PC-3 (cell line): ENCODE data around the gene TRIL. TPM values are rescaled to one million over a fixed set of nuclear protein-coding genes. Genes with fewer than 3 reads are reported as not detected.

ENCODE experiments used
- ATAC-seq: fragments of 200-7000 bp; cut with Tn5 transposase; 2 replicates; pipeline ENCODE4 v1.9.1; 2020; ENCODE audit warnings: mild to moderate bottlenecking, moderate library complexity
- BruUV-seq: library from RNA; stranded (reverse); fragments of 400-500 nt; replicated peaks from 2 replicates; lab custom pipeline; 2021; lab: Mats Ljungman, UMichigan
- CTCF ChIA-PET: fragments of 300-600 bp; sonication (Branson Sonifier 250); formaldehyde crosslinking; loops from one replicate; lab custom pipeline; 2022; ENCODE audit warnings: antibody characterized with exemption; lab: Charles Lee
- POLR2A ChIA-PET: fragments of 300-600 bp; sonication (Branson Sonifier 250); formaldehyde crosslinking; loops from one replicate; lab custom pipeline; 2022; ENCODE audit warnings: antibody characterized with exemption; ENCODE audit not compliant: unreplicated experiment; lab: Charles Lee
- DNase-seq: peaks from one replicate; pipeline ENCODE4 v3.0.0-alpha.2; 2015
- H2AFZ ChIP-seq: fragments of 300-600 bp; sonication (generic); 2 replicates; pipeline ENCODE4 v1.6.0; 2016; ENCODE audit warnings: antibody characterized with exemption, low read length
- H3F3A ChIP-seq: fragments of 300-600 bp; sonication (generic); one replicate; pipeline ENCODE4 v1.6.0; 2017; ENCODE audit warnings: antibody characterized with exemption, low read length, control low read depth, mild to moderate bottlenecking; ENCODE audit not compliant: unreplicated experiment
- H3K27ac ChIP-seq: fragments of 300-600 bp; sonication (generic); 2 replicates; pipeline ENCODE4 v1.5.1; 2016; ENCODE audit warnings: mild to moderate bottlenecking, low read length
- H3K27me3 ChIP-seq: fragments of 300-600 bp; sonication (generic); 2 replicates; pipeline ENCODE4 v1.6.1; 2016; ENCODE audit warnings: low read length, mixed read lengths
- H3K36me3 ChIP-seq: fragments of 300-600 bp; sonication (generic); 2 replicates; pipeline ENCODE4 v1.6.1; 2016; ENCODE audit warnings: low read depth, mixed run types, low read length, mixed read lengths
- H3K4me1 ChIP-seq: fragments of 300-600 bp; sonication (generic); 2 replicates; pipeline ENCODE4 v1.5.1; 2016; ENCODE audit warnings: low read length; ENCODE audit not compliant: insufficient read depth
- H3K4me2 ChIP-seq: fragments of 300-600 bp; sonication (generic); 2 replicates; pipeline ENCODE4 v1.6.0; 2016; ENCODE audit warnings: low read length
- H3K4me3 ChIP-seq: fragments of 300-600 bp; sonication (generic); 2 replicates; pipeline ENCODE4 v1.5.1; 2016; ENCODE audit warnings: mild to moderate bottlenecking, low read length, mixed read lengths
- H3K79me2 ChIP-seq: fragments of 300-600 bp; sonication (generic); 2 replicates; pipeline ENCODE4 v1.6.1; 2017; ENCODE audit warnings: low read length, mixed read lengths
- H3K9ac ChIP-seq: fragments of 300-600 bp; sonication (generic); 2 replicates; pipeline ENCODE4 v1.6.0; 2016; ENCODE audit warnings: mild to moderate bottlenecking, low read length
- H3K9me2 ChIP-seq: fragments of 300-600 bp; sonication (generic); replicated peaks from 2 replicates; pipeline ENCODE4 v1.6.1; 2016; ENCODE audit warnings: mixed run types, low read length, mixed read lengths
- H3K9me3 ChIP-seq: fragments of 300-600 bp; sonication (generic); 2 replicates; pipeline ENCODE4 v1.6.1; 2016; ENCODE audit warnings: low read length, mixed read lengths
- H4K20me1 ChIP-seq: fragments of 300-600 bp; sonication (generic); 2 replicates; pipeline ENCODE4 v1.6.1; 2016; ENCODE audit warnings: low read length, mixed read lengths
- CTCF ChIP-seq: fragments of 300-600 bp; sonication (generic); conservative IDR thresholded peaks from 2 replicates; pipeline ENCODE4 v1.5.1; 2017; ENCODE audit warnings: antibody characterized with exemption, low read depth, mild to moderate bottlenecking, low read length
- EZH2 ChIP-seq: fragments of 300-600 bp; sonication (generic); IDR thresholded peaks from one replicate; pipeline ENCODE4 v1.6.1; 2017; ENCODE audit warnings: antibody characterized with exemption, mild to moderate bottlenecking, low read length; ENCODE audit not compliant: unreplicated experiment
- EZH2phosphoT487 ChIP-seq: fragments of 300-600 bp; sonication (generic); IDR thresholded peaks from 2 replicates; pipeline ENCODE4 v1.6.1; 2018; ENCODE audit warnings: mild to moderate bottlenecking, antibody characterized with exemption, low read length, borderline replicate concordance
- intact Hi-C: fragments of 100-400 bp; cut with micrococcal nuclease; formaldehyde crosslinking; loops from 2 replicates; pipeline ENCODE4 v1.9.0; 2023
- total RNA-seq: library from RNA; depleted of rRNA; stranded (reverse); fragments of >200 nt; gene quantifications from 2 replicates; pipeline ENCODE4 v1.2.3, GENCODE V29; 2014

Gene TRIL
- total RNA-seq, 1 experiment from 2014 or later, result 0.29 TPM

DNA sequence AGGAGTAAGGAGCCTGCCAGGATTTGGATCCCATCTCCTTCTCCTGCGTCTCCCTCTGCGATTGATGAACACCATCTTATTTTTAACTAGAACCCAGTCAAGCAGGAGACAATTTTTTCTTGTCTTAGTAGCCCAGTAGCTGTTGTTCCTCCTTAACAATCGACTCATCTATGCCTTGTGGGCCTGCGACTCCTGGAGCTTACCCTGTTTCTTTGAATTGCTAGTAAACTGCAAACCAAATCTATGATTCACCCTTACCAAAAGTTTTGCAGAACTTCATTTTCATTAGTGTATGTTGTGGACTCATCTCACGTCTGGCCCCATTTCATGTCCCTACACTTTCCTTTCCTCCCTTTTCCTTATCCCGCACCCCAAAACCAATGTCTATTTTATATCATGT, 37.7 kb downstream of the TRIL start:
- TF ChIP-seq EZH2phosphoT487 (no peak), CTCF (no peak), EZH2 (no peak)
- no peak overlapping the region for H3K27ac ChIP-seq
- CTCF ChIA-PET, result interaction anchor here (0.6 to 0.7 kb wide), 3 partner anchors 357 to 567 kb away, joined by 3 to 4 read pairs (median 3); no protein-coding TSS in a partner anchor
- no TSS peak for BruUV-seq
- H2AFZ ChIP-seq, result no peak overlapping the region
- no peaks in the 10 kb centered on the region for H3K79me2 ChIP-seq
- no peaks in the 10 kb centered on the region for H3K9me3 ChIP-seq
- H3K4me1 ChIP-seq, result peaks cover 7% of the 10 kb centered on the region; the same call in 1 of the 2 replicates
- no peaks in the 10 kb centered on the region for H3K9me2 ChIP-seq
- no peaks in the 10 kb centered on the region for H3F3A ChIP-seq
- H3K9ac ChIP-seq, result no peak overlapping the region
- no peak overlapping the region for H3K4me3 ChIP-seq
- ATAC-seq, result peak; percentile 58
- no peak overlapping the region for H3K4me2 ChIP-seq
- H3K27me3 ChIP-seq, result no peaks in the 10 kb centered on the region
- peak; percentile 32 for DNase-seq
- H3K36me3 ChIP-seq, result no peaks in the 10 kb centered on the region
- intact Hi-C loops, result loop anchor here (5.0 to 10.0 kb wide), 5 partner anchors 384 to 1144 kb away; no protein-coding TSS in a partner anchor
- H4K20me1 ChIP-seq, result no peaks in the 10 kb centered on the region
- POLR2A ChIA-PET, result no interaction called here

DNA sequence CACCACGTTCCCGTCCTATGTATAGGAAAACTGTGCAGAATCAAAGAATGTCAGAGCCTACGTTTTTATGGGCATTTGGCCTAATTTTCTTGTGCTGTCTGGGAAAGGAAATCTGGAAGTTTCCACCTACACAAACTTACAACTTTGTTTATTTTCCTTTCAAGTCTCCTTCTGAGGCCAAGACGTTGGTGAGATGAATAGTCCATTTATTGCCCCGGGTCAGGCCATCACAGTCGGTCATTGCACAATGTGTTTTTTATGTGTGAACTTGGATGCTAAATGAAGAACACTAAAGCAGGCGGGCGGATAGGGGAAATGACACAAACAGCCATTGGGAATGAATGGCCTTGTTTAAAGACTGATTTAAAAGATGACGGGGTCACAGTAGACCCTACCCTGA, 38.6 kb downstream of the TRIL start:
- Histone ChIP-seq H3F3A (no peaks in the 10 kb centered on the region), H3K4me1 (peaks cover 7% of the 10 kb centered on the region; the same call in 1 of the 2 replicates), H3K4me3 (no peak overlapping the region), H3K36me3 (no peaks in the 10 kb centered on the region), H4K20me1 (no peaks in the 10 kb centered on the region), H3K9me3 (no peaks in the 10 kb centered on the region), H3K79me2 (no peaks in the 10 kb centered on the region), H3K27ac (no peak overlapping the region), H3K27me3 (no peaks in the 10 kb centered on the region), H3K9me2 (no peaks in the 10 kb centered on the region), H2AFZ (no peak overlapping the region), H3K4me2 (no peak overlapping the region), H3K9ac (no peak overlapping the region)
- ChIA-PET CTCF (interaction anchor here (0.6 kb wide), 2 partner anchors 116 to 489 kb away, joined by 3 read pairs; no protein-coding TSS in a partner anchor), POLR2A (no interaction called here)
- ATAC-seq (no peak), DNase-seq (no peak)
- TF ChIP-seq CTCF (no peak), EZH2phosphoT487 (no peak), EZH2 (no peak)
- intact Hi-C loops, result no loop called here
- BruUV-seq, result no TSS peak

DNA sequence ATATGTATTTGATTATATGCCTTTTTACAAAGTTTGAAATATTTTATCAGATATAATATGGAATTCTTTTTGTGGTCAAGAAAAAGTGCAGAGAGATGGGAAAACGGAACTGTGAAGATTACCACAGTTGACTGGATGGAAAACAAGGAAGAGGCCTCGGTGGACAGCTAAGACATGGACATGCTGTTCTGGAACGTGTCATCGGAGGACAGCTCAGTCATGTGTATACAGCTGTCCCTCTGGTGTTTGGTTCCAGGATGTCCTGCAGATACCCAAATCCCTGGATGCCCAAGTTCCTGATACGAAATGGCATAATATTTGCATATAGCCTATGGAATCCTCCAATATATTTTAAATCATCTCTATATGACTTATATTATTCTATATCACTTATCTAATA, 49.4 kb downstream of the TRIL start:
- no peak overlapping the region for H3K4me3 ChIP-seq
- CTCF ChIA-PET, result no interaction called here
- 0 out of 2 replicates have a peak, but pooled peaks cover 5% of the 10 kb centered on the region for H3K9me3 ChIP-seq
- no TSS peak for BruUV-seq
- H3K9me2 ChIP-seq, result no peaks in the 10 kb centered on the region
- H3K27me3 ChIP-seq, result no peaks in the 10 kb centered on the region
- H3K27ac ChIP-seq, result no peak overlapping the region
- no peak overlapping the region for H3K4me2 ChIP-seq
- H4K20me1 ChIP-seq, result no peaks in the 10 kb centered on the region
- TF ChIP-seq CTCF (no peak), EZH2 (no peak), EZH2phosphoT487 (no peak)
- H3K79me2 ChIP-seq, result no peaks in the 10 kb centered on the region
- no peak overlapping the region for H2AFZ ChIP-seq
- POLR2A ChIA-PET, result no interaction called here
- no peak for DNase-seq
- H3K36me3 ChIP-seq, result no peaks in the 10 kb centered on the region
- no peaks in the 10 kb centered on the region for H3F3A ChIP-seq
- H3K9ac ChIP-seq, result no peak overlapping the region
- intact Hi-C loops, result no loop called here
- H3K4me1 ChIP-seq, result no peaks in the 10 kb centered on the region
- ATAC-seq, result no peak
